Neural cell (in vitro differentiated cells): ENCODE data around the gene RAB22A. TPM values are rescaled to one million over a fixed set of nuclear protein-coding genes. Genes with fewer than 3 reads are reported as not detected.

ENCODE experiments used
- polyA plus RNA-seq: library from polyadenylated mRNA; depleted of rRNA; stranded (reverse); fragments of >200 nt; gene quantifications from 2 replicates; pipeline ENCODE4 v1.2.3, GENCODE V29; 2014

The RAB22A gene
- polyA plus RNA-seq, 1 donor from 2014 or later: 15.7 TPM

Other genes with a start within 250 kb of the RAB22A start
- gene ANKRD60, start 81.1 kb upstream of the RAB22A start, polyA plus RNA-seq: not detected in 2 replicates
- 29.4 and 32.5 TPM in 2 replicates for gene VAPB, start 79.5 kb downstream of the RAB22A start, polyA plus RNA-seq
- not detected in 2 replicates for gene APCDD1L, start 205.7 kb downstream of the RAB22A start, polyA plus RNA-seq